Measurements from ENCODE around the gene CCDC197.

DNA sequence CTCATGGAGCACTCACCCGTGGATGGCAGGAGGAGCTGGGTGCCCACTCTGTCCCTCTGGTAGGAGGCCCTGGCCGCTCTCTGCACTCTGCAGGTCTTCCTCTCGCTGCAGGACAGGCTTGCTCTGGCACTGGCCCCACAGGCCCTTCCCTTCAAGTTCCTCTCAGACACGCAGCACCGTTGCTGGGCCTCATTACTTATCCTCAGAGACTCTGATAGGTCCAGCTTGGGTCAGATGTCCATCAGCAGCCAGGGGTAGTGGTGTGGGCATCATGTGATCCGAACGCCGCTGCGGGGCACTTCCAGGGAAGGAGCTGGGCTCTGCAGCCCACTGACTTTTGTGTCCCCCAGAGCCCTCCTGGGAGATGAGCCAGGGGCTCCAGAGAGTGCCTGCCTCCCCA is 40.9 kb downstream of the CCDC197 start:
- TF ChIP-seq, protein P1, sequence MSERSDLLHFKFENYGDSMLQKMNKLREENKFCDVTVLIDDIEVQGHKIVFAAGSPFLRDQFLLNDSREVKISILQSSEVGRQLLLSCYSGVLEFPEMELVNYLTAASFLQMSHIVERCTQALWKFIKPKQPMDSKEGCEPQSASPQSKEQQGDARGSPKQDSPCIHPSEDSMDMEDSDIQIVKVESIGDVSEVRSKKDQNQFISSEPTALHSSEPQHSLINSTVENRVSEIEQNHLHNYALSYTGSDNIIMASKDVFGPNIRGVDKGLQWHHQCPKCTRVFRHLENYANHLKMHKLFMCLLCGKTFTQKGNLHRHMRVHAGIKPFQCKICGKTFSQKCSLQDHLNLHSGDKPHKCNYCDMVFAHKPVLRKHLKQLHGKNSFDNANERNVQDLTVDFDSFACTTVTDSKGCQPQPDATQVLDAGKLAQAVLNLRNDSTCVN (tag by site-specific recombination; optimal IDR thresholded peaks at IDR 0.05), result no peak
- TF ChIP-seq CTCF (tag by site-specific recombination; IDR thresholded peaks at IDR 0.05), result no peak
